Upper lobe of left lung (tissue), 4 donors: Measurements from ENCODE around the gene RBP5.

Experiments used
- CTCF ChIP-seq, 6 experiments: fragments of 450-650 bp in 4 of 6; fragments of 200-600 bp in 2 of 6; sonication (generic) in 2 of 6; IDR thresholded peaks; one replicate each; pipeline ENCODE4 v1.5.1; 2016 to 2019; ENCODE audit warnings: antibody characterized with exemption in 6 of 6
- POLR2A ChIP-seq, 4 donors: fragments of 450-650 bp; IDR thresholded peaks; one replicate each; pipeline ENCODE4 v1.5.1; 2016 to 2017; ENCODE audit warnings: antibody characterized with exemption in 4 of 4, mild to moderate bottlenecking in 2 of 4
- POLR2AphosphoS5 ChIP-seq, 2 donors: sonication (generic); formaldehyde crosslinking; IDR thresholded peaks; one replicate each; pipeline ENCODE4 v1.5.1; 2017; ENCODE audit warnings: antibody characterized with exemption in 2 of 2

- TF ChIP-seq POLR2A (IDR thresholded peaks at IDR 0.05) (no peak), POLR2AphosphoS5 (IDR thresholded peaks at IDR 0.05) (no peak), CTCF (IDR thresholded peaks at IDR 0.05) (no peak)
Observed at GRCh38 chr12:7129287-7129871, 690 bp upstream of the RBP5 start.
